DMS 273 (cell line): ENCODE data around the gene RTL3.

Source experiments
- DNase-seq: peaks from one replicate; lab custom pipeline; 2025; ENCODE audit not compliant: unreplicated experiment; lab: John Stamatoyannopoulos, UW

The RTL3 gene

GRCh38 chrX:78619834-78620233 is 39.3 kb downstream of the RTL3 start:
- no peak for DNase-seq

DNA sequence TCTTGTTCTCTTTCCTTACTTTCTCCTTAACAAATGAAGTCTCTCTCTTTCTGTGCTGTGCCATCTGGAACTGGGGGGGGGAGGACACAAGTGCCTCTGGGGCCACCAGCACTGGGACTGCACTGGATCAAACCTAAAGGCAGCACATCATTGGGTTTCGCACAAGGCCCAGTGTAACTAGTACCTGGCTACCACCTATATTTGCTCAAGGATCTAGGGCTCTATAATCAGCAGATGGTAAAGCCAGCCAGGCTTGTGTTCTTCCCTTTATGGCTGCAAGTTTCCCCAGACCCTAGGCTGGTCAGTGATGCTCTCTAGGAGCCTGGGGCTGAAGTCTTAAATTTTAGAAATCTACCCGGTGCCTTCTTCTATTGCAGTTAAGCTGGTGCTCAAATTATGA is 40.1 kb downstream of the RTL3 start:
- no peak for DNase-seq

- no peak for DNase-seq
These were observed 44.9 kb downstream of the RTL3 start for GRCh38 chrX:78614264-78614663.
